Islet precursor cell (in vitro differentiated cells): ENCODE measurements around the gene ST6GALNAC5.
"Not testable (repeated sequence)": the region's sequence is repeated elsewhere in the genome, so short reads cannot be mapped to it uniquely, and the experiment has no call there.

Experiments
- DNase-seq: peaks from one replicate; pipeline ENCODE4 v3.0.0-alpha.2; 2018

The ST6GALNAC5 gene

DNA sequence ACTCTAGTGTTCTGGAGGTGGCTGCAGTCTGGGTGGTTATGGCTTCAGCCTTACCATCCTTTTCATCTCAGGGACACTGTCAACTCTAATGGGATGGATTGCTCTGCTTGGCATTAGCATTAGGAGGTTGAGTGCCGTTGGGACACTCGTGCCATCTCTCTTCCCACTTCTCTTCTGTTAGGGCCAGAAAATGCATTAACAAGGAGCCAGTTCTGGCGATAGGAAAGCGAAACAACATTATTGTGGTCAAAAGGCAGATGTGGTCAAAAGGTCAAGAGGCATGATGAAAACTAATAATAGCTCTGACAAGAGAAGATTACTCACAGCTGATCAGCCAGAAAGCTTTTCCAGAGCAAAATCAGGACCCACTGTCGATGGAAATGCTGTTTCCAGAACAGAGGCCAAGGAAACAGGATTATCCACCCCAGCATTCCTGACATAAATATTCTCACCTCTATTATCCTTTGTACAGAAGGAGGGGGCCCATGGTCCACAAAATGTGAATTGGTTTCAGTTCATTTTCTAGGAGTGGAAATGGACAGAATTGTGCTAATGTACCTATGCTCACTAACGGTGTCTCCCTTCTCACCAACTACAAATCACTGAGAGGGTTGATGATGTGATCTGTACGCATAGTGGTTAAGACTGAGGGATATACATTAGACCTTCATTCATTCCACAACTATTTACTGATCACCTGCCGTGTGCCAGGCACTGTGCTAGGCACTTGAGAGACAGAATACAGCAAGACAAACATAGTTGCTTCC, 72.0 kb downstream of the ST6GALNAC5 start:
- peak; percentile 81 for DNase-seq

DNA sequence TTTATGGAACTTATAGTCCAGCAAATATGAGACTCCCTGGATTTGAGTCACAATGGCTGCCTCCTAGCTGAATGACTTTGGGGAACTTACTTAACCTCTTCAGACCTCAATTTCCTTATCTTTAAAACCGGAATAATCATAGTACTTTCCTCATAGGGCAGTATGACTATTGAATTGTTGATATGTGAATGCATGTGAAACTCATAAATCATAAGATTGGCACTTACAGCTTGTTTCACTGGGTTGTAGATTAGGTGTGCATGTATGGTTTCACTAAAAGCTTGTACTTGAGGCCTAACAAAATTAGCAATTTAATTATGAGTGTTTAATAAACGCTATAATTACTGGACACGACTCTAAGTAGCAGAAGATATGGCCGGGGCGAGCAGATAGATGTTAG, 72.5 kb downstream of the ST6GALNAC5 start:
- DNase-seq = no peak

DNA sequence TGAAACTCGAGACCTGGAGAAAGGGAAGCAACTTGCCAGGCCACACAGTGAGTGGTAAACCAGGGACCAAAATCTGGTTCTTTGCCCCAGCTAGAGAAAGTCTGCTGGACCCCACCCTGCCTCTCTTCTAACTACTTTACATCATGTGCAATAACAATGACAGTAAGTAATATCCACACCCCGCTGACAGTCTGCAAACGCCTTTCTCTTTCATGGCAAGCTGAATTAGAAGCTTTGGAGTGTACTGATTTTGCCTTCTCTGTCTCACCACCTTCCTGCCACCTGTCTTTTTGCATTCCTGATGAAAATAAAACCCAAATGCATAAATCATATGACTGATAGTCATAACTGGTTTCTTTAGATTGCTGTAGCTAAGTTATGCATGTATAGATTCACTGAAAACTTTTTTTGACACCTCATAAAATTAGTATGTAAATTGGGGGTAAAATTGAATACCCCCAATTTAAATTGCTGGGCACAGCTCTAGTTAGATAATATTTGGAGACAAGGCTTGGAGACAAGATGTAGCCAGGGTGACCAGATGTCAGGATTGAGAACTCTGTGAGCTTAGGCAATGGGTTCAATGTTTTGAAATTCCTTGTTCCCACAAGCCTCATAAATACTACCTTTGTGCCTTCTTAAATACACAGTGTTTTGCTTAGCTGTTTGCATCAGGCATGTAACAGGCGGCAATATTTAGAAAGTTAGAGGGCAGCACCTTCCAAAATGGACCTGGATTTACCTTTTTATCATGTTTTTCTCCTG, 73.5 kb downstream of the ST6GALNAC5 start:
- no peak for DNase-seq

DNA sequence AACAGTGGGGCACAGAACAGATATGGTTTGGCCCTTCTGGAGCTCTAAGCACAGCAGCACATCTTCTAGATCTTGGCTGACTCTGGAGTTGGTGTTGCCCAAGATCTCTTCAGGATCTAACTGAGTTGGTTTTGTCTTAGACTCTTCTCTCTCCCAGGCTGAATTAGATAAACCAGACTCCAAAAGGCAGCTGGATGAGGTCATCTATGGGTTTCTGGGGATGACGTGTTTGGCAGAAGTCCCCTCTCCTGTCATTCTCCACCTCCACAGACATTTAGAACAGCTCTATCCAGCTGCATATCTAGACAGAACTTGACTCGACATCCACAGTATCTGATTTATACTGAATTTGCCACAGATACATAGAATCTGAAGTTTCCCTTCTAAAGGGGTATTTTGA, 75.3 kb downstream of the ST6GALNAC5 start:
- DNase-seq = no peak

DNA sequence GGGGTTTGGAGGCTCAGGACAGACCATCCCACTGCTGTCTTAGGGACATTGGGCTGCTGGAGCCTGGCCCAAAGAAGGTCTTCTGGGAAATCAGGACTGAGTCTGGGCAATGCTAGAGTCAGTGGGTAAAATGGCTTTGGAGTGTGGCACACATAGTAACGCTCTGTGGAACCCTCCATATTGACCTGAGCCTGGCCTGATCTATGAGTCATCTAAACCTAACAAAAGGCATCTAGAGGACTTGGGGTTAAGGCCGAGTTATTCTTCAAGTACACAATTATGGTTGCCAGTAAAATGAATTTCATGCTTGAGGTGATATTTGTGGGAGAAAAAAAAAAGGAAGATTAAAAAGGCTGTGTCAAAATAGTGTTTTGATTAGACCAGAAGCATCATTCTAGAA, 77.7 kb downstream of the ST6GALNAC5 start:
- no peak for DNase-seq

DNA sequence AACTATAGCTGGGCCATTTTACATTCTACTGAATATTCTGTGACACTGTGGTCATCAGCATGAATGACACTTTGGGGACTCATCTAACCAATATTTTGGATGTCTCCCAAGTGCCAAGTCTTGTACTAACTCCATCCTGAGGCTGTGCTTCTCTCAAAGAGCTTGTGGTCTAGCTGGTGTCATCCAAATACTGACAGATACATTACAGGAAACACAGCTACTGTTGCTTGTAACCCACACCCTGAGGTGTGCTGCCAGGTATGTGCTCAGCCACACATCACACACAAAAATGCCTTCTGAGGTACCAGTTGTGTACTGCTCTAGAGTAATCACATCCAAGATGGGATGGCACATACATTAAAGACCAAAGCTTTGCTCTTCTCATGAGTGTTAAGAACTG, 81.6 kb downstream of the ST6GALNAC5 start:
- no peak for DNase-seq

DNA sequence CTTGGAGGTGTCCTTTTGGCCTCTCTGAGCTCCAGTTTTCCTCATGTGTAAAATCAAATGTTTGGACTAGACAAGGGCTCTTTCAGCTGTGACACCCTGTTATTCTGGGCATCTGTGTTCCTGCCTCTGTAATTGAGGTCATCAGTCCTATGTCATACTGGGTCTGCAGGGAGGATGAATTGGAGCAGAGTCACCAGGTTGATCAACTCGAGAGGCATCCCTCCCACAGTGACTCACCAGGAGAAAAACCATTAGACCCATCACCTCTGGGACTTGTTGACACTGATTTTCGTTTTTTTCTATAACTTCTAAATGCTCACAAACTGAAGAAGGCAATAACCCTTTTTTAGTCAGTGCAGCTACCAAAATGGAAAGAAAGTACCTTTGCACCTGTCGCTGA, 82.2 kb downstream of the ST6GALNAC5 start:
- DNase-seq = no peak

DNA sequence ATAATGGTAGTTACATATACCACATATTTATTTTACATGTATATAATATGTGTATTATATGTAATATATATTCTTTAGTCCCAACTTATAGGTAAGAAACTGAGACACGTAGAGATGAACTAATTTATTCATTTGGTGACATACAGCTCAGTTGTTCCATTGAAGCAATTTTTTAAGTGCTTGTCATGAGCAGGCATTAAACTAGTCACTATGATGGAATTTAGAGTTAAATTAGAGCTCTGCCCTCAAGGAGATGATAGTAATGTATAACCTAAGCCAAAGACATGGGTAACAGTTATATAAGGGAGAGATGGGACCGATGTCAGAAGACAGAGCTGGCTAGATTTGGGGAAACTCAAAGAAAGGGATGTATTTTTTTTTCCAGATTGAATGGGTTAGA, 83.0 kb downstream of the ST6GALNAC5 start:
- no peak for DNase-seq

DNA sequence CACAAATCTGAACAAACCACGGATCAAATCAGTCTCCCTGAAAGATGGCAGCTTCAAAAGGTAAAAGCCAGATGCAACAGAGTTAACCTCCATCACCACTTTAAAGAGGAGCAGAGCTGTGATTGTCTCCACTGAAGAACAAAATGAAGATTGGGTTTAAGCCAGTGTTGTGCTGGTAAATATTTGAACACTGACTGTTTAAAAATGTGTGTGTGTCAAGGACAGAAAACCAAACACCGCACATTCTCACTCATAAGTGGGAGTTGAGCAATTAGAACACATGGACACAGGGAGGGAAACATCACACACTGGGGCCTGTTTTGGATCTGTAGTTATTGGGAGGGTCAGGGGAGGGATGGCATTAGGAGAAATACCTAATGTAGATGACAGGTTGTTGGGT, 83.9 kb downstream of the ST6GALNAC5 start:
- DNase-seq = no peak

DNA sequence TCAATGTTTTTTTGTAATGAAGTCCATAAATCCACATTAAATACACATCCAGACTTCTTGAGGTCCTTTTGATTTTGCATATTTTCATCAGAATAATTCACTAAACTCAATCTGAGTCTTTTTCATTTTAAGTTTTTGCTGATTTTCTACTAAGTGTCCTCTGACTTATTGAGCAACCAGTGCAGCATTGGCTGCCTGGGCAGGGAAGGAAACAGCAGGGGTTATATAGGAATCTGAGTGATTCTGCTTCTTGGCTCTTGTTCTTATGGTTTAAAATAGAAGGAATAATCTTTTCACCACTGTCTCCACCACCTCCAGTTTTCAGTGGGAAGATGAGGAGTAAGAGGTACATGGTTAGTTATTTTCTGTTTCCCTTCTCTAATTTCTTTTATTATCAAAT, 88.4 kb downstream of the ST6GALNAC5 start:
- DNase-seq = no peak

DNA sequence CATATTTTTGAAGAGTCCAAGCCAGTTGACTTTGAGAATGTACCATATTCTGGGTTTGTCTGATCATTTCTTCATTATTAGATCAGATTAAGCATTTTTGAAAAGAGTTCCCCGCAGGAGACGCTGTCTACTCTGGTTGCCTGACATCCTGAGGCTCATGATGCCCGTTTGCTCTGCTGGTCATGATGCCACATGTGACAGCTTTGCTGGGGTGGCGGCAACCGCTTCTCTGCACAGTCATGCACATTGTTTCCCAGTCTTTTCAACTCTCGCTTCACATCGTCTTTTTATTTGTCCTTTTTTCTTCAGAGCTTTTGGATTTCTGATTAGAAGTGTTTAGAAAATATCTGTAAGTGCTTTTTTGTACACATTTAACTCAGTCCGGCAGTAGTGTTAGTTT, 90.7 kb downstream of the ST6GALNAC5 start:
- DNase-seq = no peak

DNA sequence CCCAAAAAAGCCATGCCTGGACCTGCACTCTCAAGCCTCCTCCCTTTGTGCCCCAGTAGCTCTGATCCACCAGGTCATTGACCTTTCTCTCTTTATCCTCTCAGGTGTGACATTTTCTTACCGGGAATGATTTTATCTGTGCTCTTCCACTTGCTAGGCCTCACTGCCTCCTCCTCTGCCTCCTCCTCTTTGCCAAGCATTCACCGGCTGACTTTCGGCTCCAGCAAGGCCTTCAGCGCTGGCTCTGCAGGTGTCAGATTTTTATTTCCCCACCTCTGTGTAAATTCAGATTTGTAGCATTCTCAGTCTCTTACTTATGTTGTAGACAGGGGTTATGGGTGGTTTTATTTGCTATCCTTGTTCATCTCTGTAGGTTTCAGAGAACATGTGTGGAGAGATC, 91.5 kb downstream of the ST6GALNAC5 start:
- no peak for DNase-seq

DNA sequence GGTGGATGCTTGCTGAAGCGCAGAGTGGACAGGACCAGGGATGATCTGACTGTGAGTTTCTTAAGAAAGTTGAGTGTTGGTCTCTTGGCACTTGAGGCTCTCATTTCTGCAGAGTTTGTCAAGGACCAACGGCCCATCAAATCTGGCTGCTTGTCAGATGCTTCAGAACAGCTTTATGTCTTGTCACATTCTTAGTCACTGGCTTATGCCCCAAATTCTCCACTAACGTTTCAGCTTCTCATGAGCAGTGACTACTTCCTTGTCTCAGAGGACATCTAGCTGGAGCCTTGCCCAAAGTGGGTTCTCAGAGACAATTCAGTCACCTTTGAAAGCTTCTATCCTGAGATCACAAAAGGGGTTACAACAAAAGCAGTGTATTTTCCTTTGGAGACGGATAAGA, 92.3 kb downstream of the ST6GALNAC5 start:
- DNase-seq = no peak

DNA sequence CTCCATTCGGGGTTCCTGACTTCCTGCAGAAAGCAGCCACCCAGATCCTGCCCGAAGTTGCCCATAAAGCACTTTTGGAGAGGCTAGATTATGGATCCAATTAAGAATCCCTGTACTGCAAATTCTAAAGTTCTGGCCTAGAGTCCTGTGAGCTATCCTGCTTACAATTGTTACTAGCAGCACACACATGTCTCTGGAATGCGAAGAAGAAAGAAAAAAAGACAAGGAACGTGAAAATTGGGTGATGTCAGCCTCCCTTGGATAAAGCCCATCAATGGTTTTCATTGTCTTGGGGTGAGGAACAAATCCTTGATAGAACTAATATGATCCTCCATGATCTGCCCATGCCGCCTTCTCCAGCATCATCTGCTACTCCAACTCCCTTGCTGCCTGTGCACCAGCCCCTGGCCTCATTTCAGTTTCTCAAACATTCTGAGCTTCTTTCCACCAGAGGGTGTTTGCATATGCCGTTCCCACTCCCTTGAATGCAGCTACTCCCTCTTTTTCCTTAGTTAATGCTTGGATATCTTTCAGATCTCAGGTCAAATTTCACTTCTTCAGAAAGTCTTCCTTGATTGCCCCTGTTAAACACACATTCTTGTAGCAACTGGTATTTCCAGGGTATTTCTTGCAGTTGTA, 94.0 kb downstream of the ST6GALNAC5 start:
- no peak for DNase-seq

DNA sequence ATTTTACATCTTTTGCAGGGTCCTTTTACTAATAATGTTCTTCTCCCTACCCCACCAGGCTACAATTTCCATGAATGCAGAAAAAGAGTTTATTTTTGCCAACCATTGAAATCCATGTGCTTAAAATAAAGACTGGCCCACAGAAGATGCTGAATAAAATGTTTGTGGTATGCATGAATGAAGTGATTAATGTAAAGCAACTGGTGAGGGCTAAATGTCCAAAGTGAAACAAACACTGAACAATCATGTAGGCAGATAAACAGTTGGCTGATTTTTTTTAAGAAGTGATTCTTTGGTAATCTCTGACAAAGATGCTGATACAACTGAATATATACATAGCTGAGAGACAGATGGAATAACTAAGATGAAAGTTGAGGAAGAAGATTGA, 94.5 kb downstream of the ST6GALNAC5 start:
- no peak for DNase-seq

DNA sequence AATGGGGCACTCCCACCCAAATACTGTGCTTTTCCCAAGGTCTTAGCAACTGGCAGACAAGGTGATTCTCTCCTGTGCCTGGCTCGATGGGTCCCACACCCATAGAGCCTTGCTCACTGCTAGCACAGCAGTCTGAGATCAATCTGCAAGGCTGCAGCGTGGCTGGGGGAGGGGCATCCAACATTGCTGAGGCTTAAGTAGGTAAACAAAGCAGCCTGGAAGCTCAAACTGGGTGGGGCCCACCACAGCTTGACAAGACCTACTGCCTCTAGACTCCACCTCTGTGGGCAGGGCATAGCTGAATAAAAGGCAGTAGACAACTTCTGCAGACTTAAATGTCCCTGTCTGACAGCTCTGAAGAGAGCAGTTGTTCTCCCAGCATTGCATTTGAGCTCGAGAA, 114.0 kb downstream of the ST6GALNAC5 start:
- DNase-seq = not testable (repeated sequence)

DNA sequence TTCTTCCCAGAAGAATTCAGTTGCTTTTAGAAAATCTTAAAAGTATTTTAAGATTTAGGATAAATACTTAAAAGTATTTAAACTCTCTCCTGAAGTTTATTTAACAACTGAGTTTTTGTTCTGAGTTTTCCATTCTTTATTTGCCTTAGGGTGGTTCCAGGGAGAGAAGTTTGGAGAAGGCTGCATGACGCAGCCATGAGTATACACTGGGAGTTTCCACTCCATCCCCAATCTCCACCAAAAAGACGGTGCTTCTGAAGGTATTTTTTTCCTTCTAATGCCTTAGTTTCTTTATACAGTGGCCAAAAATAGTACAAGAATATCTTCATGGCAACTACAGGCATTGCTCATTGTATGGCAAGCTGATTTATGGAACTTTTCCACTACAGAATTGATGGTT, 122.7 kb downstream of the ST6GALNAC5 start:
- no peak for DNase-seq

DNA sequence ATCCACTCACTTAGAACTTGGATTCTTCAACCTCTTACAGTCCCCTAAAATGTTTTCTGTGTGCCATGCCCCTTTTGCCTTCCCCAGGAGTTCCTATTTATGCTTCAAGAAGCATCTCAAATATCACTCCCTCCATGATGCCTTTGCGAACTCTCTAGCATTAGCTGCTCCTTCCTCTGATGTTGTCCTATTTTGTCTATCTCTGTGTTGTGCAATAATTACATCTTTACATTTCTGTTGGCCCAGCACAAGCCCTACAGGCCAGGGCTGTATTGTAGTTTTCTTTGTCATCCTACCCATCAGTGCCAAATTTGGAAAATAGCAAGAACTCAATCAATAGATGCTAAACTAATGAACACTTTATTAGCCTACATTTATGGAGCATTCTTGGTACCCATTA, 125.8 kb downstream of the ST6GALNAC5 start:
- DNase-seq = no peak

DNA sequence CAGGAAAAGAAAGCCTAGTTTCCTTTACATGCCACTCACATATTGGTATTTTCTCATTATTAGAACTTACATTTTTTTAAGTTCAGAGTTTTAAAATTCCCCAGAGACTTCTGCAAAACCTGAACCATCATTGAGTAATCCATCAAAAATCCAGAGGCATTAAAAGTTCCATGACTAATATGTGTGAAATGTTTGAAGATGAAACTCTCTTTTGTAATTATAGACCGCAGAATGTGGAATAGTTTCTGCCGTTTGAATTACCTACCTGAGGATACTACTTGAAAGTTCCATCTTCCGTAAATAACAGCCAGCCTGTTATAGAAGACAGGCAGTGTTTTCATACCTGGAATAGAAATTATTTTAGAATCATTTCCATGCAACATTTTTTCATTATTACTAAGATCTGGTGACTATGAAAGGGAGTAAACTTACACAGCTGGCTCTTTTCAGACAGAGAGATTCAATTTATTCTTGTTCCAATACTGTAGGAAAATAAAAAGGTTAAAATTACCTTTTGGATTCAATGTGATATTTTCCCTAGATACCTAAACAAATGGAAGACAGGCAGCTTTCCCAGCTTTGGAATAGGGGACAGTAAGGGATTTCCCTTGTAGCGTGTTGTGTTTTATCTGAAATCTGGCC, 131.4 kb downstream of the ST6GALNAC5 start:
- DNase-seq = no peak

DNA sequence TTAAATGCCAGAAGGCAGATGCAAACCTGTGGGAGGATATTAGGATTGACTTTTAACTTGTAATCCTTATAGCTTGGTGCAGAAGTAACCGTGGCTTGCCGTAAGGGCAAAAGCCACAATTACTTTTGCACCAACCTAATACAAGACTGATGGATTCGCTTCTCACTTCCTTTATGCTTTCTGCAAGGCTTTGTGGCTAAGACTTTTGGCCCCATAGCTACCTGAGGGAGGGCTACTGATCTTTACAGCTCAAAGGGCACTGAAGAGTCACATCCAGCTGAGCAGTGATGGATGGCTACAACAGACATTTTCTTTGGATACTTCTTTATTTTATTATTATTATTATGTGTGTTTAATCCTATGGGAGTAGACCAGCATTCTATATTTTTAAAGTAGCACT, 140.4 kb downstream of the ST6GALNAC5 start:
- DNase-seq = no peak

DNA sequence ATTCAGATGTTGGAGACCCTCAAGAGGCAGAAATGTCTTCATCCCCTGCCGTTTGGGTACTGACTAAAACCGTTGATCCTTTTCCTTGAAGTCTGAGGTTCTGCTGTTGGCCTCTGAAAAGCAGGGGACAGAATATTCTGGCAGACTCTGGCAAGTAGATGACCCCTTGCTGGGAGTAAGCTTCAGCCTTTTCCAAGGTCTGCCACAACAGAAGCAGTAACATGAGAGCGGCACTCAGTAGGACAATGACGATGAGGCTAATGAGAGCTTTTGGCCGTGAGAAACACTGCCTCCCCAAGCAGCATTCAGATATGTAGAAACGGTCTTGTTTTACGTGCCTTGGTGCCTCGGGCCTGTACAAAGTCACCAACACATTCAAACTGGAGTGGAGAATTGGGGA, 143.7 kb downstream of the ST6GALNAC5 start:
- no peak for DNase-seq

DNA sequence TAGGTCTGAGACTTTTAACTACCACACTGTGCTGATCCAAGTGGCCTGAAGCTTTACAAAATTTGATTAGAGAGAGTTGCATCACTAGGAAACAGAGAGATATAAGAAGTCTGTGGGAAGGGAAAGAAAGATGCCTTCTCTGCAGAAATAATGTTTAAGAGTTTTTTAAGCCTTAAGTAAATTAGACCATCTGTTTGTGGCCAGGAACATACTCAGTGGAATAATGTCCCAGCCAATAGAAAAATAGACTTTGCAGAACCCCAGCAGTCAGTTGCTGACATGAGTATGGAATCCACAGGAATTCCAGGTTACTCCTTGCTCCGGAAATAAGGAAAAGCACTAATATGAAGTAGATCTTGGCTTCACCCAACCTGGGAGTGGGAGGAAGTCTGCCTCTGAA, 144.8 kb downstream of the ST6GALNAC5 start:
- no peak for DNase-seq

DNA sequence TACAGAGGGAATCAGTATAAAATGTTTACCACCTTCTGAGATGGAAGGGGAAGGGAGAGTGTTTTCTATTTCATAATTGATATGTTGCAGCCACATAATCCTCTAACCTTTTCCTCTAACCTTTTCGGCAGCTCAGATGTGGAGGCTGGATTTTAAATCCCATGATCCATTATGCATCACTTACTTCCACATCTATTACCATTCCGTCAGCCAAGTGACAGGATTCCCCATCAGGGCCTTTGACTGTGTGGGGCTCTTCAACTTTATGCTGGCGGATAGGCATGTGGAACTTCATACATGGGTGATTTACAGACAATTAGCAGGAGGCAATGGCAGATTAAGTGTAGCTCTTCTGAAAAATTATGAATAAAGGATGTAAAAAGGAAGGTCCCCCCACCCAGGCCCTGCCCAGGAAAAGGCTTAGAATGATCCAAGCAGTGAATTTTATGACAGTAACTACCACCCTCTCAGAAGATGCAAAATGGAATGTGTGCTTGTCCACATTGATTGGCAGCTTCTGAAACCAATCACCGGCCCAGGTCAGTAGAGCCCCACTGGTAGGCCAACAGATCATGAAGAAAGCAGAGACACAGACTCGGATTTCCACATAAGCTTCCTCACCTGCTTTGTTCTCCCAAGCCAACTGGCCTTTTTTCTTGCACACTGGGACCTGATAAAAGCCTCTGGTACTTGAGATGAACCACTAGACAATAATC, 147.0 kb downstream of the ST6GALNAC5 start:
- no peak for DNase-seq
